IMR-90 (cell line): ENCODE measurements around the gene PYGM. TPM values are rescaled to one million over a fixed set of nuclear protein-coding genes. Genes with fewer than 3 reads are reported as not detected.

Source experiments
- ATAC-seq: fragments of 200-7000 bp; cut with Tn5 transposase; 2 replicates; pipeline ENCODE4 v1.9.1; 2020; ENCODE audit warnings: low read depth, mild to moderate bottlenecking, moderate library complexity
- Bru-seq: library from RNA; stranded (reverse); fragments of 400-500 nt; gene quantifications from one replicate; lab custom pipeline; 2021; lab: Mats Ljungman, UMichigan
- BruChase-seq, 2 experiments: library from RNA; stranded (reverse); fragments of 400-500 nt; gene quantifications; one replicate each; lab custom pipeline; 2021; lab: Mats Ljungman, UMichigan
- BruUV-seq: library from RNA; stranded (reverse); fragments of 400-500 nt; replicated peaks from 2 replicates; lab custom pipeline; 2021; lab: Mats Ljungman, UMichigan
- CTCF ChIA-PET: fragments of 300-600 bp; formaldehyde crosslinking; extraction: SDS; loops from one replicate; lab custom pipeline; 2021; ENCODE audit warnings: antibody characterized with exemption; lab: Yijun Ruan, JAX
- POLR2A ChIA-PET: fragments of 300-600 bp; sonication (Branson Sonifier 250); formaldehyde crosslinking; loops from one replicate; lab custom pipeline; 2022; ENCODE audit warnings: antibody characterized with exemption; ENCODE audit not compliant: unreplicated experiment; lab: Charles Lee
- DNase-seq: peaks from one replicate; pipeline ENCODE4 v3.0.0; 2013
- H2AFZ ChIP-seq: replicated peaks from 2 replicates; pipeline ENCODE3; 2013; ENCODE audit warnings: low read length, mild to moderate bottlenecking; ENCODE audit not compliant: poor library complexity
- H2AK5ac ChIP-seq: 2 replicates; pipeline ENCODE4 v1.6.1; 2013; ENCODE audit warnings: low read depth, low read length, inconsistent platforms
- H2AK9ac ChIP-seq: replicated peaks from 2 replicates; pipeline ENCODE3; 2013; ENCODE audit warnings: mild to moderate bottlenecking, low read depth, low read length, moderate library complexity; ENCODE audit not compliant: poor library complexity
- H2BK120ac ChIP-seq: 2 replicates; pipeline ENCODE4 v1.6.1; 2013; ENCODE audit warnings: low read depth, low read length, inconsistent platforms
- H2BK15ac ChIP-seq: 3 replicates; pipeline ENCODE4 v1.6.1; 2013; ENCODE audit warnings: low read depth, low read length, inconsistent platforms
- H2BK20ac ChIP-seq: 2 replicates; pipeline ENCODE4 v1.6.1; 2013; ENCODE audit warnings: low read depth, mild to moderate bottlenecking, inconsistent platforms, low read length, moderate library complexity
- H2BK5ac ChIP-seq: 2 replicates; pipeline ENCODE4 v1.6.1; 2013; ENCODE audit warnings: mild to moderate bottlenecking, low read depth, low read length, inconsistent platforms; ENCODE audit not compliant: poor library complexity, severe bottlenecking
- H3K14ac ChIP-seq: replicated peaks from 2 replicates; pipeline ENCODE4 v1.6.1; 2013; ENCODE audit warnings: low read depth, low read length, inconsistent platforms
- H3K18ac ChIP-seq: 2 replicates; pipeline ENCODE4 v1.6.1; 2013; ENCODE audit warnings: low read depth, low read length, control low read depth
- H3K23ac ChIP-seq: 2 replicates; pipeline ENCODE4 v1.6.1; 2013; ENCODE audit warnings: low read depth, low read length, inconsistent platforms
- H3K27ac ChIP-seq: 2 replicates; pipeline ENCODE4 v1.5.1; 2013; ENCODE audit warnings: mild to moderate bottlenecking, control low read depth, low read length; ENCODE audit not compliant: insufficient read depth
- H3K27me3 ChIP-seq: 2 replicates; pipeline ENCODE4 v1.6.1; 2013; ENCODE audit warnings: low read length; ENCODE audit not compliant: control insufficient read depth, insufficient read depth
- H3K36me3 ChIP-seq: 2 replicates; pipeline ENCODE4 v1.6.1; 2013; ENCODE audit warnings: low read length, mixed read lengths; ENCODE audit not compliant: control insufficient read depth, insufficient read depth
- H3K4ac ChIP-seq: 2 replicates; pipeline ENCODE4 v1.6.1; 2013; ENCODE audit warnings: low read depth, low read length, inconsistent platforms
- H3K4me1 ChIP-seq: 2 replicates; pipeline ENCODE4 v1.6.1; 2013; ENCODE audit warnings: low read length, mixed read lengths; ENCODE audit not compliant: control insufficient read depth, insufficient read depth
- H3K4me2 ChIP-seq: 2 replicates; pipeline ENCODE4 v1.6.1; 2013; ENCODE audit warnings: low read depth, mild to moderate bottlenecking, control low read depth, low read length, moderate library complexity
- H3K4me3 ChIP-seq: 2 replicates; pipeline ENCODE4 v1.5.1; 2013; ENCODE audit warnings: low read depth, mild to moderate bottlenecking, control low read depth, low read length, moderate library complexity; ENCODE audit not compliant: insufficient read depth
- H3K56ac ChIP-seq: 2 replicates; pipeline ENCODE4 v1.6.1; 2013; ENCODE audit warnings: low read length, inconsistent platforms; ENCODE audit not compliant: insufficient read depth; ENCODE audit errors: extremely low read depth
- H3K79me1 ChIP-seq, 2 experiments: 2 replicates each; pipeline ENCODE4 v1.6.1; 2013; ENCODE audit warnings: low read length in 2 of 2, inconsistent platforms in 1 of 2, low read depth in 1 of 2
- H3K9ac ChIP-seq: 2 replicates; pipeline ENCODE4 v1.6.1; 2013; ENCODE audit warnings: low read depth, low read length, control low read depth
- H3K9me1 ChIP-seq: 2 replicates; pipeline ENCODE4 v1.6.1; 2013; ENCODE audit warnings: low read length, inconsistent platforms; ENCODE audit not compliant: insufficient read depth
- H3K9me3 ChIP-seq: 2 replicates; pipeline ENCODE4 v1.6.1; 2013; ENCODE audit warnings: low read length; ENCODE audit not compliant: control insufficient read depth, insufficient read depth
- H4K20me1 ChIP-seq: 2 replicates; pipeline ENCODE4 v1.6.1; 2013; ENCODE audit warnings: low read length, inconsistent platforms; ENCODE audit not compliant: insufficient read depth
- H4K5ac ChIP-seq: 2 replicates; pipeline ENCODE4 v1.6.1; 2013; ENCODE audit warnings: mild to moderate bottlenecking, low read depth, low read length, control low read depth
- H4K8ac ChIP-seq, 2 experiments: 2 replicates each; pipeline ENCODE4 v1.6.1; 2013; ENCODE audit warnings: low read depth in 2 of 2, low read length in 2 of 2, control low read depth in 1 of 2, inconsistent platforms in 1 of 2
- H4K91ac ChIP-seq: 2 replicates; pipeline ENCODE4 v1.6.1; 2013; ENCODE audit warnings: low read depth, low read length, inconsistent platforms; ENCODE audit not compliant: insufficient read depth
- POLR2A ChIP-seq: IDR thresholded peaks from 2 replicates; pipeline ENCODE4 v1.6.1; 2012; ENCODE audit warnings: mild to moderate bottlenecking, low read depth, low read length
- SMC3 ChIP-seq: fragments of 150-350 bp; IDR thresholded peaks from 2 replicates; pipeline ENCODE4 v1.6.1; 2016; ENCODE audit warnings: low read depth, mild to moderate bottlenecking, antibody characterized with exemption, low read length, moderate library complexity
- WGBS, 2 experiments: methylation state at CpG; one replicate each; pipeline versions ENCODE4 v1.1.5 to v1.1.7; 2013; ENCODE audit warnings: missing lambda C conversion rate in 2 of 2; ENCODE audit not compliant: insufficient read length in 1 of 2; ENCODE audit errors: extremely low coverage in 2 of 2; 5-methylcytosine and 5-hydroxymethylcytosine counted together
- dilution Hi-C: fragments of 300-500 bp; cut with HindIII; formaldehyde crosslinking; loops from one replicate; pipeline ENCODE4 v1.14.3; 2018; ENCODE audit warnings: low sequenced_read_pairs; ENCODE audit not compliant: unreplicated experiment
- in situ Hi-C: fragments of 300-500 bp; cut with MboI; formaldehyde crosslinking; loops from 3 replicates; pipeline ENCODE4 v1.14.3; 2019; ENCODE audit warnings: low sequenced_read_pairs, inconsistent platforms, mixed read lengths
- intact Hi-C: fragments of 100-400 bp; cut with micrococcal nuclease; formaldehyde crosslinking; loops from 2 replicates; pipeline ENCODE4 v1.10.0; 2022
- long read RNA-seq: library from polyadenylated mRNA; unstranded; transcript quantifications from one replicate; pipeline ENCODE4 v2.0.0, GENCODE V29; 2021; ENCODE audit not compliant: unreplicated experiment
- polyA plus RNA-seq, 3 experiments: library from polyadenylated mRNA; depleted of rRNA; stranded (reverse); fragments of >200 nt; gene quantifications; 2 replicates each; pipeline ENCODE4 v1.2.3, GENCODE V29; 2012; ENCODE audit warnings: low replicate concordance in 1 of 3
- total RNA-seq: library from RNA; depleted of rRNA; stranded (reverse); fragments of >200 nt; gene quantifications from 2 replicates; pipeline ENCODE4 v1.2.3, GENCODE V29; 2012; rRNA removed

The PYGM gene
- total RNA-seq (under 0.01 and 0.18 TPM in 2 replicates), polyA plus RNA-seq (2012; rRNA removed) (0.21 and 0.46 TPM in 2 replicates), Bru-seq, nascent RNA (percentile 26 among the genes with signal in this experiment), BruChase-seq, experiment 1, labeled RNA remaining after a 6-hour chase (percentile 19 among the genes with signal in this experiment), BruChase-seq, experiment 2, labeled RNA remaining after a 2-hour chase (percentile 21 among the genes with signal in this experiment)
- 0.08 and 0.31 TPM in 2 replicates for polyA plus RNA-seq (2012; cell fraction: cytosol; rRNA removed)
- 0.58 and 0.64 TPM in 2 replicates for polyA plus RNA-seq (2012; cell fraction: nucleus; rRNA removed; ENCODE audit: low replicate concordance)
- long read RNA-seq, result 0 reads

DNA sequence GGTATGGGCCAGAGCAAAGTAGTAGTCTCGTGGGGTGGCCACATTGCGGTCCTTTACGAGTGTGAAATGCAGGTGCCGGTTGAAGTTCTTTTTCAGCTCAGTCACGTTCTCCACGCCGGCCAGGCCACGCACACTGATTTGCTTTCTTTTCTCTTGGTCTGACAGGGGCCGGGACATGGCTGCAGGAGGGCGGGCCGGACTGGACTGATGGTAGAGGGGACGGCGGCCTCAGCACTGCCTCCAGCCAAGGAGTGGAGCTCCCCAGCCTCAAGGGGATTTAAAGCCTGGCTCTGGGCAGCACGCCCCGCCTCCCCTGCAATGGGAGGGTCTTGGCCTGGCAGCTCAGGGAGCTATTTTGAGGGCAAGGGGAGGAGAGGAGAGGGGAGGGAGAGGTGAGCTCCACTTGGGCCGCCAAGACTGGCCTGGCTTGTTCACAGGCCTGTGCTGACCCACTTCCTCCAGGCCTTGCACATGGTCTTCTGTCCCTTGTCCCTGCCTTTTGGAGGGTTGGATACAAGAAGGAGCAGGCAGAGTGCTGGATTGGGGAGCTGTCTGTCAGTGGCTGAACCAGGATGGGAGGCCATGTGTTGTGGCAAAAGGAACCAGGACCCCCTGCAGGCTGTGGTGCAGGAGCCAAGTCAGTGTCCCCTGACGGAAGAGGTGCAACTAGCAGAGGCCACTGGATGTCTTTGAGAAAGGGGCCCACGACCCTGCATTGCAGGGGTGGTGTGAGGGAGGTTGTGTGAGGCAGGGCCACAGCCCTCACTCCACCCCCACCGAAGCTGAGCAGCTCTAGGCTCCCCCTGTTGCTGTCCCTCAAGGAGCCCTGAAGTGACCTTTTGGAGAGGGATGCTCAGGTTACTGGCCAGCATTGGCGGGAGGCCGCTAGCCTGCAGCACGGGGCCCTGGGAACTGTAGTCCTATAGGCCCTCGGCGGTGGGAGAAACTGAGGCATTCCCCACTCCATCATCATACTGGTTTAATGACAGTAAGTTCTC is at the start of gene PYGM:
Gene PYGM, minus strand, starts transcription at position 253 of the 998 bp plus-strand sequence. Its CDS starts 76 bp downstream, at position 177.
- TF ChIP-seq SMC3 (no peak), POLR2A (peak; percentile 1; the same call in 1 of the 2 replicates)
- Histone ChIP-seq H3K9ac (no peak within 1 kb of the TSS), H3K18ac (no peak within 1 kb of the TSS), H3K36me3 (peaks cover 31% of the 10 kb centered on the region), H2BK15ac (no peak within 1 kb of the TSS), H3K4me2 (no peak within 1 kb of the TSS), H3K23ac (no peak within 1 kb of the TSS), H2AK9ac (peak within 1 kb of the TSS; percentile 39), H3K14ac (no peak within 1 kb of the TSS), H3K27me3 (no peaks in the 10 kb centered on the region), H2BK20ac (no peak within 1 kb of the TSS), H2AFZ (peak within 1 kb of the TSS; percentile 54), H2BK120ac (no peak within 1 kb of the TSS), H4K5ac (no peak within 1 kb of the TSS), H2AK5ac (no peak within 1 kb of the TSS), H3K79me1 (peaks cover 10 to 33% of the 10 kb centered on the region in 2 experiments; a peak in 3 of 4 replicates), H2BK5ac (no peak within 1 kb of the TSS), H3K4me1 (peaks cover 18% of the 10 kb centered on the region), H3K9me3 (no peaks in the 10 kb centered on the region), H4K91ac (no peak within 1 kb of the TSS), H3K4me3 (no peak within 1 kb of the TSS), H3K56ac (no peak within 1 kb of the TSS), H4K8ac (no peak within 1 kb of the TSS), H3K4ac (no peak within 1 kb of the TSS), H3K9me1 (peaks cover 14% of the 10 kb centered on the region; the same call in 1 of the 2 replicates), H4K20me1 (peaks cover 33% of the 10 kb centered on the region), H3K27ac (no peak within 1 kb of the TSS)
- in situ Hi-C loops (no loop called here), dilution Hi-C loops (no loop called here), intact Hi-C loops (no loop called here)
- ChIA-PET POLR2A (interaction anchor here (0.6 kb wide), 1 partner anchor 744 kb away, joined by 3 read pairs; no protein-coding TSS in a partner anchor), CTCF (no interaction called here)
- DNase-seq, result no peak
- peak; percentile 30 for ATAC-seq
- 74% methylated on average over 8 of the region's 24 CpGs; no CpG with 5 or more reads in 1 of the 2 experiments for WGBS, 2 experiments
- no TSS peak for BruUV-seq
